ENCODE measurements around the gene GEMIN5. TPM values are rescaled to one million over a fixed set of nuclear protein-coding genes. Genes with fewer than 3 reads are reported as not detected.

GEMIN5 gene
- total and polyA plus RNA-seq, 2 of the 13 experiments (the other 11 are each of a cell fraction or from before 2014, with no cell fraction given) = 6.6 to 28.6 TPM

GRCh38 chr5:154850255-154851062 lies 87.6 kb downstream of the GEMIN5 start, which contains the start of gene FAXDC2 (continued):
- TF ChIP-seq ZNF441 (CRISPR knock-in tag; IDR thresholded peaks at IDR 0.05; ENCODE audit: borderline replicate concordance) (peak; percentile 38; the same call in 1 of the 2 replicates), ZNF639 (CRISPR knock-in tag; conservative IDR thresholded peaks at IDR 0.05) (no peak), ETV6 (CRISPR knock-in tag; conservative IDR thresholded peaks at IDR 0.05) (no peak), SPEN (CRISPR knock-in tag; IDR thresholded peaks at IDR 0.05; ENCODE audit: low read depth) (no peak), ZNF619 (CRISPR knock-in tag; IDR thresholded peaks at IDR 0.05) (peak; percentile 83; the same call in 1 of the 2 replicates), GMEB2 (CRISPR knock-in tag; IDR thresholded peaks at IDR 0.05; ENCODE audit: low read depth) (no peak), ZFP91 (CRISPR knock-in tag; IDR thresholded peaks at IDR 0.05; ENCODE audit: borderline replicate concordance) (peak; percentile 60), ZNF687 (CRISPR knock-in tag; IDR thresholded peaks at IDR 0.05) (peak; percentile 83), GMEB1 (CRISPR knock-in tag; IDR thresholded peaks at IDR 0.05; ENCODE audit: borderline replicate concordance) (peak; percentile 40; the same call in 1 of the 2 replicates), MIER2 (CRISPR knock-in tag; IDR thresholded peaks at IDR 0.05) (no peak), SALL2 (CRISPR knock-in tag; IDR thresholded peaks at IDR 0.05) (no peak), RXRA (CRISPR knock-in tag; IDR thresholded peaks at IDR 0.05) (peak; percentile 49; the same call in 1 of the 2 replicates)

Measured in HepG2 (cell line).